Measurements from ENCODE around the gene AQP2. TPM values are rescaled to one million over a fixed set of nuclear protein-coding genes. Genes with fewer than 3 reads are reported as not detected.

Gene AQP2
- total RNA-seq, 1 experiment from 2014 or later, result not detected

GRCh38 chr12:49966511-49967041 is 16.0 kb downstream of the AQP2 start:
- no peaks in the 10 kb centered on the region for H3K27me3 ChIP-seq (replicated peaks; ENCODE audit: control insufficient read depth, insufficient read depth, low read length)
- ChIA-PET CTCF (interaction anchor here (0.6 to 7.9 kb wide), 32 partner anchors 9 to 317 kb away, joined by 3 to 78 read pairs (median 5); partner anchors contain the start of genes LIMA1, RACGAP1, SMARCD1 and TMBIM6), POLR2A (no interaction called here)
- no peaks in the 10 kb centered on the region for H3K9me3 ChIP-seq
- no peaks in the 10 kb centered on the region for H3K36me3 ChIP-seq (ENCODE audit: control insufficient read depth, insufficient read depth, low read length)
- intact Hi-C loops (cut with micrococcal nuclease; ENCODE audit: unreplicated experiment), result loop anchor here (1.0 to 2.0 kb wide), 5 partner anchors 73 to 208 kb away; no protein-coding TSS in a partner anchor
- DNase-seq, result no peak
- no peak overlapping the region for H3K4me3 ChIP-seq (ENCODE audit: low read depth, low read length)
- no peaks in the 10 kb centered on the region for H3K9me3 Mint-ChIP-seq (ENCODE audit: unreplicated experiment)
- no peaks in the 10 kb centered on the region for H3K27me3 Mint-ChIP-seq (ENCODE audit: insufficient read depth, unreplicated experiment)
- peak overlapping the region; percentile 33 for H3K27ac Mint-ChIP-seq (ENCODE audit: unreplicated experiment)
- H3K4me1 Mint-ChIP-seq (ENCODE audit: low read depth, unreplicated experiment), result no peaks in the 10 kb centered on the region
- no peaks in the 10 kb centered on the region for H3K36me3 Mint-ChIP-seq (ENCODE audit: insufficient read depth, unreplicated experiment)
- peak overlapping the region; percentile 34 for H3K4me3 Mint-ChIP-seq (ENCODE audit: unreplicated experiment)
- no TSS peak for BruUV-seq (replicated peaks)
- TF ChIP-seq CTCF (IDR thresholded peaks at IDR 0.05; ENCODE audit: insufficient read depth in 1 of 2, low read depth in 1 of 2, low read length in 1 of 2, severe bottlenecking in 1 of 2, unreplicated experiment in 1 of 2), result no peak
- H3K4me1 ChIP-seq, result peaks cover 20% of the 10 kb centered on the region

GRCh38 chr12:49967042-49967776 is 16.7 kb downstream of the AQP2 start:
- H3K9me3 Mint-ChIP-seq (ENCODE audit: unreplicated experiment), result no peaks in the 10 kb centered on the region
- H3K4me3 Mint-ChIP-seq (ENCODE audit: unreplicated experiment), result peak overlapping the region; percentile 34
- no peaks in the 10 kb centered on the region for H3K36me3 Mint-ChIP-seq (ENCODE audit: insufficient read depth, unreplicated experiment)
- intact Hi-C loops (cut with micrococcal nuclease; ENCODE audit: unreplicated experiment), result loop anchor here (1.0 to 2.0 kb wide), 5 partner anchors 72 to 208 kb away; no protein-coding TSS in a partner anchor
- no TSS peak for BruUV-seq (replicated peaks)
- peak overlapping the region; percentile 18 for H3K4me3 ChIP-seq (ENCODE audit: low read depth, low read length)
- peak overlapping the region; percentile 33 for H3K27ac Mint-ChIP-seq (ENCODE audit: unreplicated experiment)
- H3K36me3 ChIP-seq (ENCODE audit: control insufficient read depth, insufficient read depth, low read length), result no peaks in the 10 kb centered on the region
- H3K4me1 Mint-ChIP-seq (ENCODE audit: low read depth, unreplicated experiment), result no peaks in the 10 kb centered on the region
- ChIA-PET POLR2A (no interaction called here), CTCF (interaction anchor here (0.6 to 7.9 kb wide), 33 partner anchors 8 to 226 kb away, joined by 3 to 78 read pairs (median 6); partner anchors contain the start of genes COX14, GPD1, RACGAP1 and SMARCD1)
- DNase-seq, result peak; percentile 88 to 92
- H3K27me3 Mint-ChIP-seq (ENCODE audit: insufficient read depth, unreplicated experiment), result no peaks in the 10 kb centered on the region
- peaks cover 20% of the 10 kb centered on the region for H3K4me1 ChIP-seq
- TF ChIP-seq CTCF (IDR thresholded peaks at IDR 0.05; ENCODE audit: insufficient read depth in 1 of 2, low read depth in 1 of 2, low read length in 1 of 2, severe bottlenecking in 1 of 2, unreplicated experiment in 1 of 2), result peak; percentile 94 to 98
- H3K27me3 ChIP-seq (replicated peaks; ENCODE audit: control insufficient read depth, insufficient read depth, low read length), result no peaks in the 10 kb centered on the region
- H3K9me3 ChIP-seq, result no peaks in the 10 kb centered on the region

GRCh38 chr12:49967777-49968250 is 17.3 kb downstream of the AQP2 start:
- H3K27me3 Mint-ChIP-seq (ENCODE audit: insufficient read depth, unreplicated experiment), result no peaks in the 10 kb centered on the region
- no peaks in the 10 kb centered on the region for H3K9me3 Mint-ChIP-seq (ENCODE audit: unreplicated experiment)
- no peak overlapping the region for H3K4me3 Mint-ChIP-seq (ENCODE audit: unreplicated experiment)
- TF ChIP-seq CTCF (IDR thresholded peaks at IDR 0.05; ENCODE audit: insufficient read depth in 1 of 2, low read depth in 1 of 2, low read length in 1 of 2, severe bottlenecking in 1 of 2, unreplicated experiment in 1 of 2), result no peak
- ChIA-PET POLR2A (no interaction called here), CTCF (interaction anchor here (0.6 to 7.9 kb wide), 30 partner anchors 8 to 214 kb away, joined by 3 to 78 read pairs (median 6); partner anchors contain the start of genes COX14, GPD1, RACGAP1 and SMARCD1)
- Histone ChIP-seq H3K27me3 (replicated peaks; ENCODE audit: control insufficient read depth, insufficient read depth, low read length) (no peaks in the 10 kb centered on the region), H3K36me3 (ENCODE audit: control insufficient read depth, insufficient read depth, low read length) (no peaks in the 10 kb centered on the region), H3K9me3 (no peaks in the 10 kb centered on the region), H3K4me3 (ENCODE audit: low read depth, low read length) (no peak overlapping the region), H3K4me1 (peaks cover 20% of the 10 kb centered on the region)
- no peak overlapping the region for H3K27ac Mint-ChIP-seq (ENCODE audit: unreplicated experiment)
- no TSS peak for BruUV-seq (replicated peaks)
- intact Hi-C loops (cut with micrococcal nuclease; ENCODE audit: unreplicated experiment), result loop anchor here (1.0 to 2.0 kb wide), 5 partner anchors 71 to 207 kb away; no protein-coding TSS in a partner anchor
- no peak for DNase-seq
- H3K4me1 Mint-ChIP-seq (ENCODE audit: low read depth, unreplicated experiment), result no peaks in the 10 kb centered on the region
- no peaks in the 10 kb centered on the region for H3K36me3 Mint-ChIP-seq (ENCODE audit: insufficient read depth, unreplicated experiment)
